NCI-H226 (cell line): Measurements from ENCODE around the gene CORO2B.
A peak's percentile ranks its signal among the peaks of the same experiment; 100 is the strongest.

Source experiments
- DNase-seq: peaks from one replicate; pipeline ENCODE4 v3.0.0-alpha.2; 2015

The CORO2B gene

DNA sequence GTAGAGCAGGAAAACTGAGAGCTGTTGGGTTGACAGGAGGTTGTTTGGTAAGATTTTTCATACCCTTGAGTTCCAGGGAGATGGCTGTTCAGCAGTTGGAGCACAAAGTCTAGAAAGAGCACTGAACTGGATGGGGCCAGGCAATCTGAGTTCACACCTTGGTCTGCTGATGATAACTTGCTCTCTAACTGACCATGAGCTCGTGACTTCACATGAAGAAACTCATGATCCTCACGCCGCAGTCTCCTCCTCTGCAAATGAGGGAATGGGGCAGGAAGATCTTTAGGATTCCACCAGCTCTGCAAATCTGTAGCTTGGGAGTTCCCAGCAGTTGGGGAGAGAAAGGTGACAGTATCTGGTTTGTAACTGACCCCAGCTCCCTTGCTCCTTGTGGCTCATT lies 33.7 kb downstream of the CORO2B start:
- no peak for DNase-seq

DNA sequence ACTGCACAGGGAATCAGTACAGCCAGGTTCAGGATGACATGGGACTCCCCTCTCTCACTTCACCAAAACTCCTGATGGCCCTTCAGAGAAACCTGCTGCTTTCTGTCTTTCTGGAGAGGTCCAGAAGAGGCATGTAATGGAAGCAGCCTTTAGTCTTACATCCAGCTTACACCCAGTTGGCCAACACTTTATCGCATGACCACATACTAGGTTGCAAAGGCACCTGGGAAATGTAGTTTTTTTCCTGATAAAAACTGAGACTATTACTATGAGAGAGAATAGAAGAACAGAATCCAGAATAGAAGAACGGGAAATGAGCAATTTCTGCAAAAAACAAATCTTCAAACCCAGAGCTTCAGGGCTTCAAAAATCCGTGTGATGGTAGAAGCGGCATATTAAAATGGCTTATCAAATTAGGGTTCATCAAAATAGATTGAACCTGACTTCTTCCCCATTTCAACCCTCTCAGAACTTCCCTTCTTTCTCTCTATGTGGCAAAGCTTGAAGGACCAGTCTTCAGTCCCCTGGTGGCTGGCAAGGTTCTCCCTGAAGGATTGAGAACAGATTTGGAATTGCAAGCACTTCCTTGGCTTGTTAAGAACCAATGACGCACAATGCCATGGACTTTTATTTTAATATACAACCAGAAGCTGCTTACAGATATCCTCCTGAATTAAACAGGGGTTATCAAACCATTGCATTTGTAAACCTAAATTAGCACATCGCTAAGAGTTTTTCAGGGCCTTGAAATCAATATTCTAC lies 34.4 kb downstream of the CORO2B start:
- peak; percentile 27 for DNase-seq

DNA sequence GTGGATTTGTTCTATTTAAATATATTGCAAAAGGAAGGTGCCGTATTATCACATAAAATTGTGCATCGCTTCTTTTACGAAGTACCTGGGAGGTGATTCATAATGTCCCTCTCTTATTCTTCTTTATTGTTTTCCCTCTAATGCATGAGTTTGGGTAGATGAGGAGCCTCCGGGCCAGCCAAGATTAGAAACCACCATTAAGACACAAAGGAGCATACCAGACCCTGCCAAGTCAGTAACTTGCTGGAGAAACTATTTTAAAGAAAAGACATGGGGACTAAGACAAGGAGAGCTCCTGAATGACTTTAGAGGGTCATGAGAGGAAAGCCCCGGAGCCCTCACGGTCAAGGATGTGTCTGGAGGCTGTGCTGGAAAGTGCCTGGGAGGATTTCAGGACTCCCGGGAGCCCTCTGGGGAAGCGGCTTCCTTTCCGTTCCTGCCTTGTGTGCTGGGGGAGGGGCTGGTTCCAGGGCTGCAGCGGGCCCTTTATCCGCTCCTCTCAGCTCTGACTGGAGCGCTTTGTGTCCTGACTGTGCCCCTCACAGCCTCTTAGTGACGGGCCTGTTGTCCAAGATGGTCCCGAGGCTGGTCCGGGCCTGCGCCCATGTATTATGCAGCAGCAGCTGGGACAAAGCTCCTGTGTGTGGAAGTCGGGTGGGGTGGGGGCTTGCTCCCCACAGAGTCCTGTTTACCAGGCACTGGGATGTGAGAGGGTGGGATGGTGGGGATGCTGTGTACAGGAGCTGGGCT lies 35.7 kb downstream of the CORO2B start:
- DNase-seq: no peak

DNA sequence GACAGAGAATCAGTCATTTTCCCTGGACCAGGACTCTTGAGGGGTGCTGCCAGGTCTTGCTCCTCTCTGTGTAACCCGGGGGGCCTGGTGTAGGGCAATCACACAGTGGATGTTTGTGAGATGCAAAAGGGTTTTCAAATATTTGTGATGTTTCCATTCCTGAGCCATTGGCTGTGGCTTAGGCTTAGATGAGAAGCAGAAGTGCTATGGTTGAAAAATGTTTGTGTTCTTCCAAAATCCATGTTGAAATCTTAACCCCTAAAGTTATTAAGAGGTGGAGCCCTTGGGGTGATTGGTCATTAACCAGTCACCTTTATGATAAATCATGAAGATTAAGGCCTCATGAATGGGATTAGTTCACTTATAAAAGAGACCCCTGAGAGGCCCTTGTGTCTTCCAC lies 36.5 kb downstream of the CORO2B start:
- no peak for DNase-seq

DNA sequence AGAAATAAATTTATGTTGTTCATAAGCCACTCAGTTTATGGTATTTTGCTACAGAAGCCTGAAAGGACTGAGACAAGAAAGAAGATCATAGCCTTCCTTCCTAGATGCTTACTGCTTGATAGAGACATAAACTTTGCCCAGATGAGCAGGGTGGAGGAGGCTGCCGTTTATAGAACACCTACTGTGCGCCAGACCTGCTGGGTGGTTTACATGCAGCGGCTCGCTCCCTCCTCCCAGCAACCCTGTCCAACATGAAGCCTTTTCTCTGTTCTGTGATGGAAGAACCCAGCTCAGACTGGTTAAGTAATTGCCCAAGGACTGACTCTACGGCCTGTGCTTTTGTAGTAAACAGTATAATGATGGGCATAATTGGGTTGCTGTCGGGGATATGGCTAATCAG lies 37.0 kb downstream of the CORO2B start:
- no peak for DNase-seq

DNA sequence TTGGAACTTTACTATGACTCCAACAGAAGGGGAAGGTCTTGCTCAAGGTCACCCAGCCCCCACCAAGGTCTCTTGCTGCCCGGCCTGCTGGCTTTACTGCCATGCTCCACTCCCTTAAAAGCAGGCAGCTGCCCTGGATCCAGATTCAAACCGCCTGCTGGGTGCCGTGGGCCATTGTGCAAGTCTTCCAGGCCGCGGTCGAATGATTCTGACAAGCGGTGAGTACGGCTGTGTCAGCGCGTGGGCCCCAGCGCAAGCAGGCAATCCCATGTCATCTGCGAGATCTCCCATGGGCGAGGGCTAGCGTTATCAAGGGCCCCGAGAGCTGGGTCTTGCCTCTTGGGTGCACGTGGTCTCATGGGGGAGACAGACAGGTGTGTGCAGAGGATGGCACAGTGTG lies 37.6 kb downstream of the CORO2B start:
- no peak for DNase-seq

DNA sequence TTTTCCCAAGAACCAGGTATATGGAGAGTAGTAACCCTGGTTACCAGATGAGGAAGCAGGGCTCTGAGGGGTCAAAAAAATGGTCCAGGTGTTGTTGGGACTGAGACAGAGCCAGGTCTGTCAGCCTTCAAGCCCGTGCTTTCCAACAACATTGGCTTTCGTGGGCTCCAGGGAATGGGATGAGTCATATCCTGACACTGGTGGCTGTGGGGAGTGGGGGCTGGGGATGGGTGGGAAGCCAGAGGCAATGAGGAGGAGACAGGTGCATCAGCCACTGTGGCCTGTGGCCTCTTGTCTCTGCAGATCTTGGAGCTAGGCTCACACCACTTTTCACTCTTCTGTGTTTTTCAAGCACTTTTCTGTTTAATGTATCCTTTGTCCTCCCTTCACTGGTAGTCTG lies 38.2 kb downstream of the CORO2B start:
- DNase-seq: peak; percentile 31

DNA sequence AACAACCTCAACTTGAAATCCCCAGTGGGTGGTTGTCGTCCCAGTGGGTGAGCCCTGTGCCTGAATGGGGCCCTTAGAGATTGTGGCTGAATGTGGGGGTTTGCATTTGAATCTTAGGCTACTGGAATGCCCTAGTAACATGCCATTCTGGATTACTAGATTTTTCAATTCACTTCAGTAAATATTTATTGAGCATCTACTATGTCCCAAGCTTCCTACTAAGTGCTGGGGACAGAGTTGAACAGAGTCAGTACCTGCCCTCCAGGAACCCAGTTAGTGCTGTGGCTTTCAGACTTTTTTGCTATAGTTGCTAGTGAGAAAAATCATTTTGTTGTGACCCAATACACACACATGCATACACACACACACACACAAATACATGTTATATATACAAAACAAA lies 39.0 kb downstream of the CORO2B start:
- no peak for DNase-seq

DNA sequence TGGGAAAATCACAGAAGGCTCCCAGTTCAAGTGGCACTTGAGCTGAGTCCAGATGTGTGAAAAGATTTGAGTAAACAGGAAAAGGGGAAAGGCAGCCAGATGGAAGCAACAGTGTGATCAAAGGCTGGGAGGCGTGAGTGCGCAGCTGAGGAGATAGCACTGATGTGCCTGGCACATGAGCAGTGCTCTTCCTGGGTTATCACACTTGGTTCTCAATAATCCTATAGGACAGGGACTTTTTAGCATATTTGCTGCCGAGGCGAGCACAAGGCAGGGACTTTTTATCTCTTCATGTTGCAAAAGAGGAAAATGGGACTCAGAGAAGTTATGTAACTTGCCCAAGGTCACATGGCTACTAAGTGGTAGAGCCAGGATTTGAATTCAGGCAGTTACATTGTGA lies 39.6 kb downstream of the CORO2B start:
- peak; percentile 51 for DNase-seq

DNA sequence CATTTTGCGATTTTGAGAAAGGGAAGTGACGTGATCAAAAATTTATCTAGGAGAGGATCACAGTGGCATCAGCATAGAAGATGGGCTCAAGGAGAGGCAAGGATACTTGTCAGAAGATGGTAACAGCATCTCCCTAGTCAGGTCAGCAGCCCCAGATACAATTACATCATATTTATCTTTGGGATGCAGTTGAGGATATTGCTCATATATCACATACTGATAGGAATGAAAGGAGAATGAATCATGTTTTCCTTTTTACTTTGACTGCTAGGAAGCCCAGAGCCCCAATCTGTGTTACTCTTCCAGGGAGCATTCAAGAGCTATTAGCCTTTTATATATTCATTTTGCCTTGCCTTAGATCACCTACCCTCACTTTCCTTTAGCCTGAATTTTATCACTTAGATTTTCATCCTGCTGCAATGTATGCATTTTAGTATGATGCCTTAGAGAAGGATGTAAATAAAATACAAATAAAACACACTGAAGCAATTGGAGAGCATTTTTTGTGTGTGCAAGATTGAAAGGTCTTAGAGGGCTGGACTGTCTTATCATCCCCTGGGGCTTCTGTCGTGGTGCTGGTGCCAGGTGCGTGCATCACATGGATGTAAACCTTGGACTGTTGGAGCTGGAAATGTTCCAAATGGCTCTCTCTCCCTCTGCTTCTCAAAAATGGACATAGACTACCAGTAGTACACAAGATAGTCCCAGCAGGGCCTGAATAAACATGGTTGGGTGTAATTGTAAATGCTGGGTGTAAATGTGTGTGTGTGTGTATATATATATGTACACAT lies 40.3 kb downstream of the CORO2B start:
- DNase-seq: peak; percentile 90

DNA sequence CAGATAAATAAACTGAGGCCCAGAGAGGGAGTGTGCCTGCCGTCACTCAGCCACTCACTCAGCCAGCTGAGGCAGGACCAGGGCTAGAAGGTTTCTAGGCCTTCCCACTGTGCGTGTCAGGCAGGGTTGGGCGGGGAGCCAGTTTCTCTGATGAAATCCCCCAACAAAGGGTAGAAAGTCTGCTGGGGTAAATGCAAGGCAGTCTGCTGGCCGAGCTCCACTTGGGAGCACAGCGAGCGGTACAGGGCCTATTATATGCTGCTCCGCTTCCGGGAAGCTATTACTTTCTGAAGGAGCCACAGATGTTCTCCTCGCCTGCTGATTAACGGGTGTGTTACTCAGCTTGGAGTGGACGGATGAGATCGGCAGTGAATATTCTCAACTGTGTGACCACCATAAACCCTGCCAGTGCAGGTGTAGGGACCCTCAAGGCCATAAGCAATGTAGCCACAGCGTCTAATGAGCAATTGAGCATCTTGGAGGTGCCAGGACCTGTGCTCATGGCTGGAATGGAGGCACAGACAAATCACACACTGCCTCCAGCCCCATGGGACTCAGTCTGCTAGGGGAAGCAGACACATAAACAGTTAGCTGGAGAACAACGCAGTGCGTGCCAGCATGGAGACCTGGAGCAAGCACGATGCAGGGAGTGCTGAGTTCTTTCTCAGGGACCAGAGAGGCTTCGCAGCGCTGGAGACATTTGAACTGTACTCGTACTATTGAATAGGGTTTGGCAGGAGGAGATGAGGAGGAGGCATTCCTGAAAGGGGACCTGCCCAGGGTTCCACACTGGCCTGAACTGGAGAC lies 42.1 kb downstream of the CORO2B start:
- DNase-seq: no peak

DNA sequence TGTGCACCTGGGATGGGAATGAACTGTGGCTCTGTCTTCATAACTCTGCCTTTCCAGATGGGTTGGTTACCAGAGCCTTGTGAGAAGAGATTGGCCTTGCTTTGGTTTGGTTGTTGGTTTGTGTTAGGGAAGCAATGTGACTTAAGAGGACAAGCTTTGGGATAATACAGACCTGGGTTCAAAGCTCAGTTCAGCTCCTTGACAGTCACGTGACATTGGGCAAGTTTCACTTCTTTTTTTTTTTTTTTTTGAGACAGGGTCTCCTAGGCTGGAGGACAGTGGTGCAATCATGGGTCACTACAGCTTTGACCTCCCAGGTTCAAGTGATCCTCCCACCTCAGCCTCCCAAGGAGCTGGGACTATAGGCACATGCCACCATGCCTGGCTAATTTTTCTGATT lies 42.7 kb downstream of the CORO2B start:
- no peak for DNase-seq

DNA sequence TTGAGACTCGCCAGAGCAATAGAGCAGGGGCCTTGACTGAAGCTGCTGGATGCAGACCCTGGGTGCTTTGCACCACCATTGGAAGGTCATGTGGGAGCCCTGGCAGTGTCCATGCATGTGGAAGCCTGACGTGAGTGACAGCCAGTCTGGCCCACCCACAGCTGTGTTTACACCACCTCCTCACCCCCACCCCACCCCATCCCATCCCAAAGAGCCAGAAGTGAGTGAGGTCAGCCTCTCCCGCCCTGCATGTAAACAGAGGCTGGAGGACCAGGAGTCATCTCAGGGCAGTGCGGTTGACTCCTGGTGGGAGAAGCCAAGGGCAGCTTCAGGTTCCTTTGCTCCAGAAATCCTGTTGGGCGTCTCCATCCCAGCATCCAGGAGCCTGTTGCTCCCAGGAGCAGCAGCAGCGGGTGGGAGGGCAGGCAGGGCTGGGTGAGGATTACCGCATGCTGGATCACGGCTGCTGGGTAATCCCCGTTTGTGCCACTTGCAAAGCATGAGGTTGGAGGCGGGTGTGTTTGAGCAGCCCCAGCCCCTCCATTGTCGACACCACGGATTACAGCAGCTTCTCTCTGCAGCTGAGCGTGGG lies 44.6 kb downstream of the CORO2B start:
- no peak for DNase-seq

DNA sequence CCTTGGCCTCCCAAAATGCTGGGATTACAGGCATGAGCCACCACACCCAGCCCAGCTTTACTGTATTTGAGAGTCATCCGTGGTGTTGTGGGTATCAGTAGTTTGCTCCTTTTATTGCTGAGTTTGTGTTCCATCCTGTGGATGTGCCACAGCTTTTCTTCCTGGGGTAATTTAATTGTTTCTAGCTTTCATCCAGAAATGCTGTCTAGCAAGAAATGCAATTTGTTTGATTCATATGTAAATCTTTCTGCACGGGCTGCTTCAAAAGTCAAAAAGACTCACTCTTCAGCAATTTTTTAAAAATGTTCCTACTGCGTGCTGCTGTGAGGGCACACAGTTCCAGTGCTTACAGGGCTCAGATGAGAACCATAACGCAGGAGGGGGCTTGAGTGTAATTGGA lies 47.1 kb downstream of the CORO2B start:
- DNase-seq: no peak

DNA sequence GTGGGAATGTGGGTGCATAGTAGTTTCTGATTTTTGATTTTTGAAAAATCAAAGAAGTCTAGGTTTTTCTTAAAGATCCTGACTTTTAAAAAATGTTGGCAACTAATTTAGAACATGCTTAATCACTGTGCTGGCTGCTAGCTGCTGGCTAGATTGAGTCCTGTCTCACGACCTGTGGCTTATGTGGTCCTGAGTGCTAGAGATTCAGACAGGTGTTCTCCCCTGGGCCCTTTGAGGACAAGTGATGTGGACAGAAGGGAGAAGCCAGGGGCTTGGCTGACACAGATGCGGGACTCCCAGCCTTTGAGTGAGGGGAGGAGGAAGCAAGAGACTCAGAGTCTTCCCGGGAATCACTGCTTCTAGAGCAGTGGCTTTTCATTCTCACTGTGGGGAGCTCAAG lies 47.5 kb downstream of the CORO2B start:
- no peak for DNase-seq

DNA sequence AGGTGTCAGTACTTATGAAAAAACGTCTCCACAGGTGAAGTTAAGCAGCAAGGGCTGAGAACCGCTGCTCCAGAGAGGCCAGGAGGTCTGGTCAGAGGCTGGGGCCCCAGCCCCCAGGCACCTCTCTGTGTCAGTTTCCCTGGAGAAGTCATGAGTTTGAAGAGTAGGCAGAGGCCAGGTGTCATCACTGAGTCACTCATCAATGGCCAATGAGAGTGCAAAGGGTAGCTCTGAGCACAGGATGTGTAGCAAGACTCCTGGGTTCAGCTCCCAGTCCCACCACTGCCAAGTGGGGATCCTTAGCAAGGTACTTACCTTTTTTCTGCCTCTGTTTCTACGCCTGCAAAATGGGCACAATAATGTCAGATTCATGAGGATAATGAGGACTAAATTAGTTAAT lies 47.9 kb downstream of the CORO2B start:
- DNase-seq: no peak

DNA sequence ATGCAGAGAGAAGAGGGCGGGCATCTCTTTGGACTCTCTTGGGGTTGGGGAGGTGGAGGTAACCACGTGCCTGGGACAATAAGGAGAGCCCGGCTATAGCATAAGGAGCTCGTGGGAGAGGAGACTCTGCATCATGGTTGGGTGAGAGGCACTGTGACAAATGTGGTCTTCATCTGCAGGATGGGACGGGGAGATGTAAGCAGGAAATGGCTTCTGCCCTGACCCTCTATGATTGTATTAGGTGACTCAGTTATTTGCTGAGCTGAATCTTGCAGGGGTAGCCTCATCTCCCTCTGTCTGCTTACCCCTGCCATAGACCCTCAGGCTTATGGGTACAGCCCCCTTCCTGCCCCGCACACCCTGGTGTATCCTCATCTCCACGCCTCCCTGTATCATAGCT lies 48.7 kb downstream of the CORO2B start:
- DNase-seq: no peak

DNA sequence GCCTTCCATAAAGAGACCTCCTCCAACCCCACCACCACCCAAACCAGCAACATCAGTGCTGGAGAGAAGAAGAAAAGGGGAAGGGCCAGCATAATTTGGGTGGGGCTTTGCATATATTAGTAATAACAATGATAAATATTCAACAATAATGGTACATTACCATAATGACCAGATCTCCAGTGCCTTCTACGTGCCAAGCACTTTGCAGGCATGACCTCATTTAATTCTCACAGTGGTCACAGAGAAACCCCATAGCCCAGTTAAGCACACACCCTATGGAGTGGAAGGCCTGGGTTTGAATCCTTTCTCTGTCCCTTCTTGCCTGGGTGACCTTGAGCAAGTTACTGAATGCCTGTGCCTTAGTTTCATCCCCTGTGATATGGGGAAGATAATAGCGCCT lies 49.2 kb downstream of the CORO2B start:
- no peak for DNase-seq

DNA sequence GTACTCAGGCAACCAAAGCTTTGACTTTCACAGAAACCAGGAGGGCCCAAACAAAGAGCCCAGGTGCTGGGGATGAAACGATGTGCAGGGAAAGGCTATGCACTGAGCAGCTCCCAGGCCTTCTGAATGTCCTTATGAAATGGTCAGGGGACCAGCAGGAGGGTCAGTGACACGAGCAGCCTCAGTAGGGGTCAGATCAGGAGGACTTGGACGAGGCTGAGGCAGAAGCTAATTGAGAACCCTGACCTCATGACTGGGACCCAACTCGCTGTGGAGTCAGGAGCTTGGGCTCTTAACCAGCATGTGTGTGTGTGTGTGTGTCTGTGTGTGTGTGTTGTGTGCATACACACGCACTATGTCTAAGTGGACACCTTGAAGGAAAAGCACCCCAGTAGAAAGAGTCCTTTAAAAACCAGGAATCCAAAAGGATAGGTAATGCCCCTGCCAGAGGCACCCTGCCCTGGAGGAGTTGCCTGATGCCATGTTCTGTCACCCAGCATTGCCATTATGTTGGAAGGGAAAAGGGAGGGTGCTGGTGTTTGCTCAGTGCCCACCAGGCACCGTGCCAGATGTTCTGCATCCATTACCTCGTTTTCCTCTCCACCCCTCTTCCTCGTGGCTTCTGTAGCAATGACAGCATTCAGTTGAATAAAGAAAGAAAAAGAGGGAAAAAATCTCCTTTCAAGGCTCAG lies 50.9 kb downstream of the CORO2B start:
- no peak for DNase-seq

DNA sequence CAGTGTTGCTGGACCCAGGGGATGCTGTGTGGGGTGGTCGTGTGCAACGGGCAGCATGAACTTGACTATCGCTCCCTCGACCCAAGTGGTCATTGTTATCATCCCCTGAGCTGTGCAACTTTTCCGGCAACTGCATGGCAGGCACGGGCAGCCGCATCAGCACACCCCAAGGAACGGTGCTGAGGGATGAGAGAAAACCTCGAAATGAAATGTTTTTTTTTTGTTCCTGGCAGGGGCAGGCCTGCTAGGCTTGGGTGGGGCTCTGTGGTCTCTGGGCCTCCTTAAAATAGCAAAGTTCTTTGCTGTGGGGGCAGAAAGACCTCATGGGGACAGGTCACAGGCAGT lies 51.4 kb downstream of the CORO2B start:
- no peak for DNase-seq

DNA sequence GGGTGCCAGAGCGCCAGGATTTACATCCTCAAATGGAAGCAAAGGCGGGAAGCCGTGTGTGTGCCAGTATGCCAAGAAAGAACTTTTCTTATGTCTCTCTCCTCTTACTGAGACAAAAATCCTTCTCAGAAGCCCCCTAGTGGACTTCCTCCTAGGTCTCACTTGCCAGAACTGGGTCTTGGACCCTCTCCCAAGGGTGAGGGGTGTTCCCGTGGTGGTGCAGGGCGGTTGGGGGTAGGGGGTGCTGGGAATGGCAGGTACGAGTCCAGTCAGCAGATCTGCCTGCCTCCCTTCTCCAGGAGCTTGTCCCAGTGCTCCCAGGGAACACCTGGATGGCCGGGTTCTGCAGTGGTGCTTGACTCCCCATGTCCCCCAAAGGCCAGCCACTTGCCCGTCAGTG lies 52.0 kb downstream of the CORO2B start:
- DNase-seq: no peak

DNA sequence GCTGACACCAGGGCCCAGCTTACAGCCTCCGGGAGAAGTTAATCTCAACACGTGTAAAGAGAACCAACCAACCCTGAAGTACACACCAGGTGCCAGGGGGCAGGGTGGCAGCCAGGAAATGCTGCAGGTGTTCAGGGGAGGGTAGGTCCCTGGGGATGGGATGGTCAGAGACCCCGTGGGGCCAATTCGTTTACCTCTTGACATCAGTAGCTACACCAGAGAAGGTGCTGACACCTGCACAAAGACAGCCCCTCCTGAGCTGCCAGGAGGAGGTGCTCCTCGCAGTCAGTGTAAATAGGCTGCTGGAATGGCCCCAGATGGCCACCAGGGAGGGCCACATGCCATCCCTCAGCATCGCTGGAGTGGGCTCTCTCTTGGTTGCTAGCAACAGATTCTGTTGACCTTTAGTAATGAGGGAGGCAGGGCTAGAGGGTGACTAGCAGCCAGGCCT lies 52.8 kb downstream of the CORO2B start:
- DNase-seq: no peak
